GM12873 (cell line): Measurements from ENCODE around the gene USP15.

Source experiments
- CTCF ChIP-seq: IDR thresholded peaks from 2 replicates; pipeline ENCODE4 v1.5.1; 2012; ENCODE audit warnings: low read depth, mild to moderate bottlenecking, moderate library complexity, low read length, control low read depth; ENCODE audit not compliant: insufficient read depth; ENCODE audit errors: missing control alignments

Gene USP15

GRCh38 chr12:62285284-62285683 is 25.1 kb downstream of the USP15 start:
- no peak for TF ChIP-seq CTCF

GRCh38 chr12:62288328-62288727 is 28.1 kb downstream of the USP15 start:
- no peak for TF ChIP-seq CTCF

DNA sequence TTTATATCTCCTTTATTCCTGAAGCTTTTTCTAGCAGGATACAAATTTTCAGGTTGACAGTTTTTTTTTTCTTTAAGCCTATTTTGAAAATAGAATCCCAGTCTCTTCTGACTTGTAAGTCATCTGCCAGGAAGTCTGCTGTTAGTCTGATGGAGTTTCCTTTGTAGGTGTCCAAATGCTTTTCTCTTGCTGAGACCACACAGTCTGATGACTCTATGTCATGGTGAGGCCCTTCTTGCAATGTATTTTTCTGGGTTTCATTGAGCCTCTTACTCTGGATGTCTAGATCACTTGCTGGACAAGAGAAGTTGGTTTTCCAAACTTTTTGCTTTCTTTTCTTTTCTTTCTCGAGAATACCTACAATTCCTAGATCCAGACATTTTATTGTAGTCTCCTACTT is 30.6 kb downstream of the USP15 start:
- no peak for TF ChIP-seq CTCF

- no peak for TF ChIP-seq CTCF
Measured at GRCh38 chr12:62291864-62292760, 31.9 kb downstream of the USP15 start.

DNA sequence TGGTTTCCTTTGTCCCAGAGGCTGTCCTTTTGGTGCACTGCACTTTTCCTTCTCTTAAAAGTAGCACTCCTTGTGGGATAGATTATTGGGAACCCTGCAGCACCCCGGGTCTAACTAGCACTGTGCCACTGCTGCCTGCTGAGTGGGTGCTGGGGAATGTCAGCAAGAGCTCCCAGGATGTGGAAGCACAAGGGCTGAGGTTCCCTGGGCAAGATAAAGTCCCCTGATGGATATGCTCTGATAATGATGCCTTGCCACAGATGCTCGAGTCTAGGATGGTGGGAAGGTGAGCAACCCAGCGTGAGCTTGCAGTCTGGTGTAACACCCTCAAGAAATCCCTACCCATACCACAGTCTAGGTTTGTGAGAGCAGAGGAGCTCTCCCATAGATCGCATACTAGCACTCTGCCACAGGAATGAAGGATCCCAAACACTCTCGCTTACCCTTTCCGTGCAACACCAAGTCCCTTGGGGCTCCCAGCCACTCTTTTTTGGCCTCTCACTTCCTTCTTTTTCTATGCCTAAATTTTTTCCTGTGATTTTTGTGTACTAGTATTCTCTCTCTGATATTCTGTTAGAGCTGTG is 32.6 kb downstream of the USP15 start:
- TF ChIP-seq CTCF, result no peak

GRCh38 chr12:62294378-62294777 is 34.2 kb downstream of the USP15 start:
- TF ChIP-seq CTCF, result no peak

DNA sequence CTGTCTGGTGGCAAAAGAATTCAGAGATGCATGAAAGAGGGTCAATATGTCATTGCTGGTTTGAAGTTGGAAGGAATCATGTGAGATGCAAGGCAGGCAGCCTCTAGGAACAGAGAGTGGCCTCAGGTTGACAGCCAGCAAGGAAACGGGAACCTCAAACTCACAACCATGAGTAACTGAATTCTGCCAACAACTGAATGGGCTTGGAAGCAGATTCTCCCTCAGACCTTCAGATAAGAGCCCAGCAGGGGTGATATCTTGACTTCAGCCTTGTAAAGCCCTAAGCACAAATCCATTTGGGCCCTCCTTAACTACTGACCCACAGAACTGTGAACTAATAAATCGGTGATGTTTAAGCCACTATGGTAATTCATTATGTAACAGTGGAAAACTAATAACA is 35.8 kb downstream of the USP15 start:
- TF ChIP-seq CTCF, result no peak
